Measurements from ENCODE around the gene GPC5.

GPC5 gene

GRCh38 chr13:91882918-91883317 is 484.5 kb downstream of the GPC5 start:
- no peak for TF ChIP-seq CREB1 (IDR thresholded peaks at IDR 0.05; ENCODE audit: low read depth)

GRCh38 chr13:91889641-91890040 is 491.2 kb downstream of the GPC5 start:
- TF ChIP-seq NFIC (IDR thresholded peaks at IDR 0.05) (no peak), TAF1 (IDR thresholded peaks at IDR 0.05; ENCODE audit: low read depth) (no peak), USF1 (IDR thresholded peaks at IDR 0.05) (no peak), REST (IDR thresholded peaks at IDR 0.05; ENCODE audit: low read depth) (no peak), CEBPB (IDR thresholded peaks at IDR 0.05) (no peak), TCF12 (IDR thresholded peaks at IDR 0.05; ENCODE audit: low read depth) (no peak), CREB1 (IDR thresholded peaks at IDR 0.05; ENCODE audit: low read depth) (no peak), RAD21 (IDR thresholded peaks at IDR 0.05; ENCODE audit: low read depth) (no peak)

- TF ChIP-seq TEAD4 (IDR thresholded peaks at IDR 0.05) (no peak), REST (IDR thresholded peaks at IDR 0.05; ENCODE audit: low read depth) (no peak), RAD21 (IDR thresholded peaks at IDR 0.05; ENCODE audit: low read depth) (no peak), FOXM1 (IDR thresholded peaks at IDR 0.05; ENCODE audit: borderline replicate concordance, low read depth) (no peak), USF1 (IDR thresholded peaks at IDR 0.05) (no peak), YY1 (IDR thresholded peaks at IDR 0.05; ENCODE audit: low read depth) (no peak), ZBTB7A (IDR thresholded peaks at IDR 0.05; ENCODE audit: low read depth) (no peak), TCF12 (IDR thresholded peaks at IDR 0.05; ENCODE audit: low read depth) (no peak), EGR1 (IDR thresholded peaks at IDR 0.05) (no peak), NFIC (IDR thresholded peaks at IDR 0.05) (no peak), CREB1 (IDR thresholded peaks at IDR 0.05; ENCODE audit: low read depth) (no peak), TAF1 (IDR thresholded peaks at IDR 0.05; ENCODE audit: low read depth) (no peak), MAX (IDR thresholded peaks at IDR 0.05) (no peak), EP300 (IDR thresholded peaks at IDR 0.05; ENCODE audit: borderline replicate concordance) (no peak), CEBPB (IDR thresholded peaks at IDR 0.05) (no peak)
These were observed 492.7 kb downstream of the GPC5 start for GRCh38 chr13:91891141-91891540.

GRCh38 chr13:91893040-91893439 is 494.6 kb downstream of the GPC5 start:
- TF ChIP-seq EGR1 (IDR thresholded peaks at IDR 0.05) (no peak), TAF1 (IDR thresholded peaks at IDR 0.05; ENCODE audit: low read depth) (no peak), NFIC (IDR thresholded peaks at IDR 0.05) (no peak), TEAD4 (IDR thresholded peaks at IDR 0.05) (no peak), CREB1 (IDR thresholded peaks at IDR 0.05; ENCODE audit: low read depth) (no peak), ZBTB7A (IDR thresholded peaks at IDR 0.05; ENCODE audit: low read depth) (no peak), RAD21 (IDR thresholded peaks at IDR 0.05; ENCODE audit: low read depth) (no peak), EP300 (IDR thresholded peaks at IDR 0.05; ENCODE audit: borderline replicate concordance) (no peak), TCF12 (IDR thresholded peaks at IDR 0.05; ENCODE audit: low read depth) (no peak), YY1 (IDR thresholded peaks at IDR 0.05; ENCODE audit: low read depth) (no peak), FOXM1 (IDR thresholded peaks at IDR 0.05; ENCODE audit: borderline replicate concordance, low read depth) (no peak), MAX (IDR thresholded peaks at IDR 0.05) (no peak), REST (IDR thresholded peaks at IDR 0.05; ENCODE audit: low read depth) (no peak), USF1 (IDR thresholded peaks at IDR 0.05) (no peak), CEBPB (IDR thresholded peaks at IDR 0.05) (no peak)
